ENCODE results near the gene ABCB8.

The ABCB8 gene

GRCh38 chr7:151093748-151094147 lies 65.5 kb downstream of the ABCB8 start:
- Histone ChIP-seq H3K27ac (no peak overlapping the region), H3K36me3 (replicated peaks) (peaks cover 3% of the 10 kb centered on the region), H3K27me3 (replicated peaks) (no peaks in the 10 kb centered on the region), H3K4me3 (ENCODE audit: low read depth, low read length) (no peak overlapping the region)
- DNase-seq = no peak
- TF ChIP-seq, protein P1, sequence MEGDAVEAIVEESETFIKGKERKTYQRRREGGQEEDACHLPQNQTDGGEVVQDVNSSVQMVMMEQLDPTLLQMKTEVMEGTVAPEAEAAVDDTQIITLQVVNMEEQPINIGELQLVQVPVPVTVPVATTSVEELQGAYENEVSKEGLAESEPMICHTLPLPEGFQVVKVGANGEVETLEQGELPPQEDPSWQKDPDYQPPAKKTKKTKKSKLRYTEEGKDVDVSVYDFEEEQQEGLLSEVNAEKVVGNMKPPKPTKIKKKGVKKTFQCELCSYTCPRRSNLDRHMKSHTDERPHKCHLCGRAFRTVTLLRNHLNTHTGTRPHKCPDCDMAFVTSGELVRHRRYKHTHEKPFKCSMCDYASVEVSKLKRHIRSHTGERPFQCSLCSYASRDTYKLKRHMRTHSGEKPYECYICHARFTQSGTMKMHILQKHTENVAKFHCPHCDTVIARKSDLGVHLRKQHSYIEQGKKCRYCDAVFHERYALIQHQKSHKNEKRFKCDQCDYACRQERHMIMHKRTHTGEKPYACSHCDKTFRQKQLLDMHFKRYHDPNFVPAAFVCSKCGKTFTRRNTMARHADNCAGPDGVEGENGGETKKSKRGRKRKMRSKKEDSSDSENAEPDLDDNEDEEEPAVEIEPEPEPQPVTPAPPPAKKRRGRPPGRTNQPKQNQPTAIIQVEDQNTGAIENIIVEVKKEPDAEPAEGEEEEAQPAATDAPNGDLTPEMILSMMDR (IDR thresholded peaks at IDR 0.05; ENCODE audit: low read depth, low read length, missing control alignments) = no peak
- in situ Hi-C loops (cut with HindIII; ENCODE audit: low pct_ligation_motif_present, low sequenced_read_pairs) = no loop called here

DNA sequence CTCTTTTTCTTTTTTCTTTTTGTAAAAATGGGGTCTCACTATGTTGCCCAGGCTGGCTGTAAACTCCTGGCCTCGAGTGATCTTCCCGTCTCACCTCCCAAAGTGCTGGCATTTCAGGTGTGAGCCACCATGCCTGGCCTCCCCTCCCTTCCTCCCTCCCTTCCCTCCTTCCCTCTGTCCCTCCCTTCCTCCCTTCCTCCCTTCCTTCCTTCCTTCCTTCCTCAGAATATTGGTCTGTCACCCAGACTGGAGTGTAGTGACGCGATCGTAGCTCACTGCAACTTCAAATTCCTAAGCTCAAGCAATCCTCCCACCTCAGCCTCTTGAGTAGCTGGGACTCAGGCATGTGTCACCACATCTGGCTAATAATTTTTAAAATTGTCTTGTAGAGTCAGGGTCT lies 66.4 kb downstream of the ABCB8 start:
- H3K27ac ChIP-seq = no peak overlapping the region
- TF ChIP-seq, protein P1 (IDR thresholded peaks at IDR 0.05; ENCODE audit: low read depth, low read length, missing control alignments) = no peak
- no peaks in the 10 kb centered on the region for H3K27me3 ChIP-seq (replicated peaks)
- no peak for DNase-seq
- in situ Hi-C loops (cut with HindIII; ENCODE audit: low pct_ligation_motif_present, low sequenced_read_pairs) = no loop called here
- peaks cover 3% of the 10 kb centered on the region for H3K36me3 ChIP-seq (replicated peaks)
- H3K4me3 ChIP-seq (ENCODE audit: low read depth, low read length) = no peak overlapping the region

DNA sequence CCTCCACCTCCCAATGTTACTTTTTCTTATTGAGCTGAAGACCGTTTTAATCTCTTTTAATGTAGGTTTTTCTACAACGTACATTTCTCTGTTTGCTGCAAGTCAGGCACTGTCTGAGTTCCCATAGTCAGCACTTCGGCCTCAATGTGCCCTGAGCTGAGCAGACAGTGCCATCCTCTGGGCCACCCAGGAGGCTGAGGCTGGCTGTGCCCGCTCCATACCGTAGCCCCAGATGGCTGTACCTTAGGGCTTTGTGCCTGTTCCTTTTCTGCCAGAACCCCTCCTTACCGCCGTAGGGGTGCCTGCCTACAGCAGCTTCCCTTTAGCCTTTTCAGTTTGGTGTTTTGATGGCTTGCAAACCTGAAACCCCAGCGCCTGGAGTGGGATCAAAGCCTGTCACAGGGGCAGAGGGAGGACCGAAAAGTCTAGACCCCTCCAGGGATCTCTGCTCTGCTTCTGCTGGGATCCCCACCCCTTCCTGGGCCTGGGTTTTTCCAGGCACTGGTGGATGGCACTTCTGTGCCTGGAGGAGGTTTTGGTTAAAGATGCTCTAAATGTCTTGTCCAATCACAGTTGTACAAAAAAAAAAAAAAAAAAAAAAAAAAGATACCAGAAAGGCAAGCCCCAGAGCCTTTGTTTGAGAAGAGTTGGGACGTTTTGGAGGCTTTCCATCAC lies 67.0 kb downstream of the ABCB8 start:
- in situ Hi-C loops (cut with HindIII; ENCODE audit: low pct_ligation_motif_present, low sequenced_read_pairs) = no loop called here
- peaks cover 3% of the 10 kb centered on the region for H3K36me3 ChIP-seq (replicated peaks)
- no peaks in the 10 kb centered on the region for H3K27me3 ChIP-seq (replicated peaks)
- no peak overlapping the region for H3K27ac ChIP-seq
- no peak for DNase-seq
- H3K4me3 ChIP-seq (ENCODE audit: low read depth, low read length) = no peak overlapping the region
- TF ChIP-seq, protein P1 (IDR thresholded peaks at IDR 0.05; ENCODE audit: low read depth, low read length, missing control alignments) = no peak

DNA sequence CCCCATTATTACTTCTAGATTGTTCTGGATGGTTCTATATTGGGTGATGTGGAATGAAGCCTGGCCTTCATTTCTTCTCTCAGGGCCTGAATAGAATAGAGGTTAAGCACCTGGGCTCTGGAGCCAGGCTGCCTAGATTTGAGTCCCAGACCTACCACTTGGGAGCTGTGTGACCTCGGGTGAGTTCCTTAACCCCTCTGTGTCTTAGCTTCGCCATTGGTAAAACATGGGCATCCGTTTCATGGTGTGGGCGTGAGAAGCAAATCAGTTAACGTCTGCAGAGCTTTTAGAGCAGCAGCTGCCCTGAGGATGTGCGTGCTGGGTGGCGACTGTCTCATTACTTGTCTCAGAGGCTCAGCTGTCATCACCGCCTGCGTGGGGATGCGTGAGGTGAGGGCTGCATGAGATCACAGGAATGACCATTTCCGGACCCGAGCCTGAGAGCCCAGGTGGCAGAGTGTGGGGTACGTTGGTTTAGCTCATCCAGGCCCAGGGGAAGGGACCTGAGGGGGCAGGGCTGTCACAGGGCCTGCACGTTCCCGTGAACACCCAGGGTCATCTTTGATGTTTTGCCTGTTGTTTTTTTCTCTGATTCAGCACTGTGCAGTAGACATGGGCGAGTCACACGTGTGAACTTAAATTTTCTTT lies 67.7 kb downstream of the ABCB8 start:
- TF ChIP-seq, protein P1 (IDR thresholded peaks at IDR 0.05; ENCODE audit: low read depth, low read length, missing control alignments) = no peak
- H3K27ac ChIP-seq = no peak overlapping the region
- no peak for DNase-seq
- no peak overlapping the region for H3K4me3 ChIP-seq (ENCODE audit: low read depth, low read length)
- in situ Hi-C loops (cut with HindIII; ENCODE audit: low pct_ligation_motif_present, low sequenced_read_pairs) = no loop called here
- peaks cover 3% of the 10 kb centered on the region for H3K36me3 ChIP-seq (replicated peaks)
- no peaks in the 10 kb centered on the region for H3K27me3 ChIP-seq (replicated peaks)

Measured in brain microvascular endothelial cell (primary cell).